HepG2 (cell line): ENCODE data around the gene NR5A2. TPM values are rescaled to one million over a fixed set of nuclear protein-coding genes. Genes with fewer than 3 reads are reported as not detected.

Source experiments
- CTCF ChIP-seq: sonication (generic); formaldehyde crosslinking; IDR thresholded peaks from 2 replicates; pipeline ENCODE4 v1.5.0; 2020; ENCODE audit warnings: mild to moderate bottlenecking, missing genetic modification reagents, moderate library complexity
- HIVEP1 ChIP-seq: sonication (generic); formaldehyde crosslinking; IDR thresholded peaks from 2 replicates; pipeline ENCODE4 v1.4.0; 2020; ENCODE audit warnings: mild to moderate bottlenecking, missing genetic modification reagents
- HOXD1 ChIP-seq: sonication (generic); formaldehyde crosslinking; IDR thresholded peaks from 2 replicates; pipeline ENCODE4 v1.5.0; 2020; ENCODE audit warnings: missing genetic modification reagents
- KDM6A ChIP-seq: IDR thresholded peaks from 2 replicates; pipeline ENCODE4 v1.6.1; 2016; ENCODE audit warnings: low read depth
- MED8 ChIP-seq: sonication (generic); formaldehyde crosslinking; IDR thresholded peaks from 2 replicates; pipeline ENCODE4 v1.8.1; 2023; ENCODE audit warnings: mild to moderate bottlenecking, missing genetic modification reagents; ENCODE audit not compliant: insufficient replicate concordance
- MTA1 ChIP-seq: sonication (generic); formaldehyde crosslinking; IDR thresholded peaks from 2 replicates; pipeline ENCODE4 v1.4.0; 2020; ENCODE audit warnings: missing genetic modification reagents, mild to moderate bottlenecking, borderline replicate concordance
- MTF1 ChIP-seq: sonication (generic); formaldehyde crosslinking; IDR thresholded peaks from 2 replicates; pipeline ENCODE4 v1.5.0; 2020; ENCODE audit warnings: missing genetic modification reagents
- MXD3 ChIP-seq: IDR thresholded peaks from 2 replicates; pipeline ENCODE4 v1.6.1; 2016; ENCODE audit warnings: mild to moderate bottlenecking, missing biosample characterization, missing genetic modification reagents
- RBFOX2 ChIP-seq: fragments of 200-400 bp; formaldehyde crosslinking; IDR thresholded peaks from 2 replicates; pipeline ENCODE4 v1.6.1; 2017; ENCODE audit warnings: low read depth, mild to moderate bottlenecking, low read length
- SMAD3 ChIP-seq: sonication (generic); formaldehyde crosslinking; IDR thresholded peaks from 2 replicates; pipeline ENCODE4 v1.4.0; 2020; ENCODE audit warnings: missing genetic modification reagents
- SMYD3 ChIP-seq: sonication (generic); formaldehyde crosslinking; IDR thresholded peaks from 2 replicates; pipeline ENCODE4 v1.8.1; 2023; ENCODE audit warnings: mild to moderate bottlenecking, missing genetic modification reagents
- SSRP1 ChIP-seq: IDR thresholded peaks from 2 replicates; pipeline ENCODE4 v1.6.1; 2016; ENCODE audit warnings: control low read depth
- TP53 ChIP-seq: sonication (generic); formaldehyde crosslinking; conservative IDR thresholded peaks from 2 replicates; pipeline ENCODE4 v1.4.0; 2020; ENCODE audit warnings: missing genetic modification reagents
- ZKSCAN1 ChIP-seq: fragments of 150-350 bp; IDR thresholded peaks from 2 replicates; pipeline ENCODE4 v1.6.1; 2014; ENCODE audit warnings: low read length
- ZMYM4 ChIP-seq: sonication (generic); formaldehyde crosslinking; IDR thresholded peaks from 2 replicates; pipeline ENCODE4 v1.8.1; 2023; ENCODE audit warnings: mild to moderate bottlenecking, missing genetic modification reagents
- ZNF160 ChIP-seq: sonication (generic); formaldehyde crosslinking; IDR thresholded peaks from 2 replicates; pipeline ENCODE4 v1.8.0; 2022; ENCODE audit warnings: mild to moderate bottlenecking, inconsistent platforms, missing genetic modification reagents
- ZNF17 ChIP-seq: sonication (generic); formaldehyde crosslinking; IDR thresholded peaks from 2 replicates; pipeline ENCODE4 v1.5.0; 2020; ENCODE audit warnings: mild to moderate bottlenecking, missing genetic modification reagents
- ZNF776 ChIP-seq: sonication (generic); formaldehyde crosslinking; IDR thresholded peaks from 2 replicates; pipeline ENCODE4 v1.4.0; 2020; ENCODE audit warnings: mild to moderate bottlenecking, missing genetic modification reagents
- ZNF841 ChIP-seq: sonication (generic); formaldehyde crosslinking; IDR thresholded peaks from 2 replicates; pipeline ENCODE4 v1.8.1; 2023; ENCODE audit warnings: missing genetic modification reagents, borderline replicate concordance
- ZSCAN31 ChIP-seq: sonication (generic); formaldehyde crosslinking; IDR thresholded peaks from 2 replicates; pipeline ENCODE4 v1.5.0; 2020; ENCODE audit warnings: low read depth, mild to moderate bottlenecking, missing genetic modification reagents
- polyA plus RNA-seq, 8 experiments: library from polyadenylated mRNA; depleted of rRNA in 3 of 8; stranded (reverse) in 7 of 8; unstranded in 1 of 8; fragments of >200 nt; fragmentation: Illumina TruSeq in 4 of 8; extraction: Trizol in 4 of 8; gene quantifications; 2 replicates each; pipeline versions ENCODE4 v1.2.1 to v1.2.3, GENCODE V29; 2011 to 2016; ENCODE audit warnings: low read depth in 4 of 8, missing spikeins in 1 of 8, mixed read lengths in 1 of 8; ENCODE audit not compliant: insufficient read depth in 1 of 8
- total RNA-seq, 5 experiments: library from RNA; depleted of rRNA; stranded (reverse); fragments of >200 nt; fragmentation: Illumina TruSeq; extraction: Trizol; gene quantifications; 2 replicates each; pipeline ENCODE4 v1.2.3, GENCODE V29; 2016; ENCODE audit warnings: low read depth in 1 of 5
- TF ChIP-seq, protein P1 (sequence below): sonication (generic); formaldehyde crosslinking; IDR thresholded peaks from 2 replicates; pipeline ENCODE4 v1.4.0; 2020; ENCODE audit warnings: missing genetic modification reagents, mild to moderate bottlenecking, borderline replicate concordance
- TF ChIP-seq, protein P2 (sequence below), 2 experiments: sonication (generic) in 1 of 2; formaldehyde crosslinking in 1 of 2; IDR thresholded peaks; 2 replicates each; pipeline versions ENCODE4 v1.4.0 to v1.6.1; 2016 to 2020; ENCODE audit warnings: borderline replicate concordance in 1 of 2, low read depth in 1 of 2, mild to moderate bottlenecking in 1 of 2, missing genetic modification reagents in 1 of 2
- TF ChIP-seq, protein P3 (sequence below): sonication (generic); formaldehyde crosslinking; IDR thresholded peaks from 2 replicates; pipeline ENCODE4 v1.8.0; 2022; ENCODE audit warnings: missing genetic modification reagents, low read depth, mild to moderate bottlenecking, borderline replicate concordance

The NR5A2 gene
- total and polyA plus RNA-seq, 2 of the 13 experiments (the other 11 are each of a cell fraction or from before 2014, with no cell fraction given): 0.24 to 2.8 TPM

GRCh38 chr1:200042552-200043335, 15.2 kb downstream of the NR5A2 start (continued):
- no peak for TF ChIP-seq ZNF841 (CRISPR knock-in tag)
- TF ChIP-seq ZSCAN31 (CRISPR knock-in tag): no peak
- TF ChIP-seq, protein P1, sequence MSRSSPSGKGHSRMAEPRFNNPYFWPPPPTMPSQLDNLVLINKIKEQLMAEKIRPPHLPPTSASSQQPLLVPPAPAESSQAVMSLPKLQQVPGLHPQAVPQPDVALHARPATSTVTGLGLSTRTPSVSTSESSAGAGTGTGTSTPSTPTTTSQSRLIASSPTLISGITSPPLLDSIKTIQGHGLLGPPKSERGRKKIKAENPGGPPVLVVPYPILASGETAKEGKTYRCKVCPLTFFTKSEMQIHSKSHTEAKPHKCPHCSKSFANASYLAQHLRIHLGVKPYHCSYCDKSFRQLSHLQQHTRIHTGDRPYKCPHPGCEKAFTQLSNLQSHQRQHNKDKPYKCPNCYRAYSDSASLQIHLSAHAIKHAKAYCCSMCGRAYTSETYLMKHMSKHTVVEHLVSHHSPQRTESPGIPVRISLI (CRISPR knock-in tag): no peak
- no peak for TF ChIP-seq MXD3
- TF ChIP-seq ZNF776 (CRISPR knock-in tag): no peak
- TF ChIP-seq SMYD3 (CRISPR knock-in tag): no peak
- no peak for TF ChIP-seq HIVEP1
- TF ChIP-seq ZMYM4 (CRISPR knock-in tag): 0 out of 2 replicates have a peak, but pooled peaks have one; percentile 21
- TF ChIP-seq KDM6A (CRISPR knock-in tag): no peak
- no peak for TF ChIP-seq MTF1 (CRISPR knock-in tag)
- no peak for TF ChIP-seq ZKSCAN1
- TF ChIP-seq HOXD1: no peak
- TF ChIP-seq SSRP1 (CRISPR knock-in tag): no peak
- peak; percentile 54; the same call in 1 of the 2 replicates for TF ChIP-seq MTA1 (CRISPR knock-in tag)
- TF ChIP-seq CTCF (CRISPR knock-in tag): no peak
- TF ChIP-seq, protein P2, sequence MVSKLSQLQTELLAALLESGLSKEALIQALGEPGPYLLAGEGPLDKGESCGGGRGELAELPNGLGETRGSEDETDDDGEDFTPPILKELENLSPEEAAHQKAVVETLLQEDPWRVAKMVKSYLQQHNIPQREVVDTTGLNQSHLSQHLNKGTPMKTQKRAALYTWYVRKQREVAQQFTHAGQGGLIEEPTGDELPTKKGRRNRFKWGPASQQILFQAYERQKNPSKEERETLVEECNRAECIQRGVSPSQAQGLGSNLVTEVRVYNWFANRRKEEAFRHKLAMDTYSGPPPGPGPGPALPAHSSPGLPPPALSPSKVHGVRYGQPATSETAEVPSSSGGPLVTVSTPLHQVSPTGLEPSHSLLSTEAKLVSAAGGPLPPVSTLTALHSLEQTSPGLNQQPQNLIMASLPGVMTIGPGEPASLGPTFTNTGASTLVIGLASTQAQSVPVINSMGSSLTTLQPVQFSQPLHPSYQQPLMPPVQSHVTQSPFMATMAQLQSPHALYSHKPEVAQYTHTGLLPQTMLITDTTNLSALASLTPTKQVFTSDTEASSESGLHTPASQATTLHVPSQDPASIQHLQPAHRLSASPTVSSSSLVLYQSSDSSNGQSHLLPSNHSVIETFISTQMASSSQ (IDR thresholded peaks at IDR 0.05; ENCODE audit: low read depth): no peak; the same call in 1 of the 2 replicates
- TF ChIP-seq, protein P2 (CRISPR knock-in tag; IDR thresholded peaks at IDR 0.05; ENCODE audit: borderline replicate concordance): 0 out of 2 replicates have a peak, but pooled peaks have one; percentile 49
- TF ChIP-seq ZNF17 (CRISPR knock-in tag): no peak
- TF ChIP-seq, protein P3, sequence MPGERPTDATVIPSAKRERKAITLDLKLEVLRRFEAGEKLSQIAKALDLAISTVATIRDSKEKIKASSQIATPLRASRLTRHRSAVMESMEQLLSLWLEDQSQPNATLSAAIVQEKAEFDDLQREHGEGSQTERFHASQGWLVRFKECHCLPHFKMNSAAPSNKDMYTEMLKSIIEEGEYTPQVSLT (CRISPR knock-in tag): no peak
- no peak for TF ChIP-seq TP53
- no peak for TF ChIP-seq ZNF160 (CRISPR knock-in tag)
- peak; percentile 59 for TF ChIP-seq RBFOX2
- TF ChIP-seq SMAD3 (CRISPR knock-in tag): no peak
- no peak for TF ChIP-seq MED8 (CRISPR knock-in tag)
